ENCODE measurements around the gene LRRC38.
"Not testable (repeated sequence)": the region's sequence is repeated elsewhere in the genome, so short reads cannot be mapped to it uniquely, and the experiment has no call there.

The LRRC38 gene

DNA sequence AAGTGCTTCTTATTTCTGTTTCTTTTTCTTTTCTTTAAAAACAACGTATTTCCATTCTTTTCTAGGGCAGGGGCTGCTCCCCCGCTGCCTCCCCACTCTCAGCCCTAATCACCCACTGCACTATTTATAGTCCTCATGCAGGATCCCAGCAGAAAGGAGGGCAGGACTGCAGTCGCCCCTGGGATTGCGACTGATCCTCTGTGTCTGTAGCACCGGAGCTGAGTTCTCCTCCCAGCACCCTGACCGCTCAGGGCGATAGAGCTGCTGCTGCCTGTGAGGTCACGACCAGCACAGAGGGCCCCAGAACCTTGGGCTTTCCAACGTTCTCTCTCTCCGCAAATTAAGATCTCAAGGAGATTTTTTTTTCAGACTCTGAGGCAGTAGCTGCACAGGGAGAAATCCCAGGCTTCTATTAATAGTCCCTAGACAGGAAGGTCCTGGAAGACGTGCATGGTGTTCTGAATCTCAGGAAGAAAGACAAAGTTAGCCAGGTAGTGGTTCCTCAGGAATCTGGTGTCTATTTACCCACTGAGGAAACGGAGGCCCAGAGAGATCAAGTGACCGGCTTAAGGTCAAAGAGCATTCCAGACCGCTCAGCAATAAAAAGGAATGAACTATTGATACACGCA, 56.8 kb downstream of the LRRC38 start:
- DNase-seq: no peak

DNA sequence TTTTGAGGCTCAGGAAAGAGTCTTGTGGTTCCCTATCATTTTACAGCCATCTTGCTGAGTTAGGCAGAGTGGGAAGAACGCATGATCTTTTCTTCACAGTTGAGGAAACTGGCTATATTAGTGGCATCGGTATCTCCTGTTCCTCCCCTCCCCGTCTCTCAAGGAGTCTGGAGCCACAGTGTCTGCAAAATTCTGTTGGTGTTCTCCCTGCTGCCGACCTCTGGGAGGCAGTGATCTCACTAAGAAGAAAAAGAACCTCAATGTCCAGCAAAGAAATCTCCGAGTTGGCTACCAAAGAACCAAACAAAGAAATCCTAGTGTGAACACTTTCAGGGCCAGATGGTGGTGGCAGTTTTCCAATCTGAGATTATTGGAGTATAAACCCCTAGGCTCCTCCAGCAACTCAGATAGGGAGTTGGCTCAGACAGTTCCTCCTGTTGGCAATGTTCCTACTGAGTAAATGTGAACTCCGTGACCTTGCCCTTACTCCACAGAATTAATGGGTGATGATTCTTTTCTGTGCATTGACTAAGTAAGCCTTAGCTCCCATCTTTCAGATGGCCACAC, 62.3 kb downstream of the LRRC38 start:
- DNase-seq: no peak

DNA sequence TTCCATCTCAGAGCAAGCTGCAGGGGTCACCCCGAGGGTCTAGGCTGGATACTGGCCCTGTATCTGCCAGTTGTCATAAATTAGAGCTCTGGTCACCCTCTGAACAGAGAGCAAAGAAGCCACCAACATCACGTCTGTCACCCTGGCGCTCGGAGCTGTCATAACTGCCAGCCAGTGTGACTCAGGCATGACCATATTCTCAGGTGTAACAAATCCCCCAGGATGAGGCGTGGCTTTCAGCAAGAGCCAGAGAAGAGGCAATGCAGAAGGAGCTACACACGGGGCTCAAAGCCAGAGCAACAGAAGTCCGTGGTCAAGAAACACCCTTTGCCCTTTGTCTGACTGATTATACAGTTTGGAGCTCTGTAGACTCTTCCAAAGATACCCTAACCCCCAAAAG, 63.6 kb downstream of the LRRC38 start:
- no peak for DNase-seq

GRCh38 chr1:13443335-13443979, 70.3 kb downstream of the LRRC38 start:
- no peak for DNase-seq

- DNase-seq: not testable (repeated sequence)
Measured at GRCh38 chr1:13439104-13439783, 74.6 kb downstream of the LRRC38 start.

DNA sequence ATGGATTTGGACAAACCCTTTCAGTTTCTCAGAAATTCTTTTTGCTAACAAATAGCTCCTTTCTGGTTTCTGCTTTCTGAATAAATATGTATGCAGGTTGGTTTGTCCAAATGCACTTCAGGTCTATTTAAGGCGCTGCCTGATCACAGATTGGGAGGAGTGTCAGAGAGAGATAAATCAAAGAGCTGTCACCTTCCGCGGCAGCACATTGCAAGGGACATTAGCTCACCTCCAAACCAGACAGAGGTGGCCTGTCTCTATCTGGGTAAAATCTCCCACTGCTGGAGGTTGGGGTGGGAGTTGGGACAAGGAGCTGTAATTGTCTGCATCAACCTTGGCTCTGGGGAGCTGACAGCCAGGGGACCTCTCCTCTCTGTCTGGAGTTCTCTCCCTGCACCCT, 78.3 kb downstream of the LRRC38 start:
- DNase-seq: no peak

- DNase-seq: not testable (repeated sequence)
Measured at GRCh38 chr1:13433694-13434358, 80.0 kb downstream of the LRRC38 start.

- no peak for DNase-seq
Measured at GRCh38 chr1:13432251-13432650, 81.6 kb downstream of the LRRC38 start.

DNA sequence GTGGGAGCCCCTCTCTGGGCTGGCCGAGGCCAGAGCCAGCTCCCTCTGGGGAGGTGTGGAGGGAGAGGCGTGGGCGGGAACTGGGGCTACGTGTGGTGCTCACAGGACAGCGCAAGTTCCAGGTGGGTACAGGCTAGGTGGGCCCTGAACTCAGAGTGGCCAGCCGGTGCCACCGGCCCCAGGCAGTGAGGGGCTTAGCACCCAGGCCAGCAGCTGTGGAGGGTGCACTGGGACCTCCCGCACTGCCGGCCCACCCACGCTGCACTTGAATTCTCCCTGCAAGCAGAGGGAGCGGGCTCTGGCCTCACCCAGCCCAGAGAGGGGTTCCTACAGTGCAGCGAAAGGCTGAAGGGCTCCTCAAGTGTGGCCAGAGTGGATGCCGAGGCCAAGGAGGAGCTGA, 83.3 kb downstream of the LRRC38 start:
- no peak for DNase-seq

All from CD4-positive, alpha-beta T cell treated with Interferon gamma for 1 hour (primary cell).